ENCODE results near the gene NANOG.

NANOG gene

DNA sequence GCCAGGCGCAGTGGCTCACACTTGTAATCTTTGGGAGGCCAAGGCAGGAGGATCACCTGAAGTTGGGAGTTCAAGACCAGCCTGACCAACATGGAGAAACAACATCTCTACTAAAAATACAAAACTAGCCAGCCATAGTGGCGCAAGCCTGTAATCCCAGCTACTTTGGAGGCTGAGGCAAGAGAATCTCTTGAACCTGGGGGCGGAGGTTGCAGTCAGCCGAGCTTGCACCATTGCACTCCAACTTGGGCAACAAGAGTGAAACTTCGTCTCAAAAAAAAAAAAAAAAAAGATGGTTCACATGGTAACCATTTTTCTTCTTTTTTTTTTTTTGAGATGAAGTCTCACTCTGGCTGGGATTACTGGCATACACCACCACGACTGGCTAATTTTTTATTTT is 48.2 kb downstream of the NANOG start:
- TF ChIP-seq POLR2AphosphoS5 (IDR thresholded peaks at IDR 0.05; ENCODE audit: low read depth, low read length) = no peak
- TF ChIP-seq, protein P1, sequence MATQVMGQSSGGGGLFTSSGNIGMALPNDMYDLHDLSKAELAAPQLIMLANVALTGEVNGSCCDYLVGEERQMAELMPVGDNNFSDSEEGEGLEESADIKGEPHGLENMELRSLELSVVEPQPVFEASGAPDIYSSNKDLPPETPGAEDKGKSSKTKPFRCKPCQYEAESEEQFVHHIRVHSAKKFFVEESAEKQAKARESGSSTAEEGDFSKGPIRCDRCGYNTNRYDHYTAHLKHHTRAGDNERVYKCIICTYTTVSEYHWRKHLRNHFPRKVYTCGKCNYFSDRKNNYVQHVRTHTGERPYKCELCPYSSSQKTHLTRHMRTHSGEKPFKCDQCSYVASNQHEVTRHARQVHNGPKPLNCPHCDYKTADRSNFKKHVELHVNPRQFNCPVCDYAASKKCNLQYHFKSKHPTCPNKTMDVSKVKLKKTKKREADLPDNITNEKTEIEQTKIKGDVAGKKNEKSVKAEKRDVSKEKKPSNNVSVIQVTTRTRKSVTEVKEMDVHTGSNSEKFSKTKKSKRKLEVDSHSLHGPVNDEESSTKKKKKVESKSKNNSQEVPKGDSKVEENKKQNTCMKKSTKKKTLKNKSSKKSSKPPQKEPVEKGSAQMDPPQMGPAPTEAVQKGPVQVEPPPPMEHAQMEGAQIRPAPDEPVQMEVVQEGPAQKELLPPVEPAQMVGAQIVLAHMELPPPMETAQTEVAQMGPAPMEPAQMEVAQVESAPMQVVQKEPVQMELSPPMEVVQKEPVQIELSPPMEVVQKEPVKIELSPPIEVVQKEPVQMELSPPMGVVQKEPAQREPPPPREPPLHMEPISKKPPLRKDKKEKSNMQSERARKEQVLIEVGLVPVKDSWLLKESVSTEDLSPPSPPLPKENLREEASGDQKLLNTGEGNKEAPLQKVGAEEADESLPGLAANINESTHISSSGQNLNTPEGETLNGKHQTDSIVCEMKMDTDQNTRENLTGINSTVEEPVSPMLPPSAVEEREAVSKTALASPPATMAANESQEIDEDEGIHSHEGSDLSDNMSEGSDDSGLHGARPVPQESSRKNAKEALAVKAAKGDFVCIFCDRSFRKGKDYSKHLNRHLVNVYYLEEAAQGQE (IDR thresholded peaks at IDR 0.05; ENCODE audit: insufficient read depth in 1 of 2, low read depth in 2 of 2, low read length in 2 of 2) = no peak
- no peak for TF ChIP-seq TAF1 (IDR thresholded peaks at IDR 0.05; ENCODE audit: borderline replicate concordance, insufficient read depth, low read length)
- TF ChIP-seq FOXP2 (optimal IDR thresholded peaks at IDR 0.05; ENCODE audit: borderline replicate concordance, extremely low read depth, extremely low read length, insufficient read depth) = no peak
- no peak for TF ChIP-seq SIN3A (IDR thresholded peaks at IDR 0.05; ENCODE audit: borderline replicate concordance, insufficient read depth, low read length)

DNA sequence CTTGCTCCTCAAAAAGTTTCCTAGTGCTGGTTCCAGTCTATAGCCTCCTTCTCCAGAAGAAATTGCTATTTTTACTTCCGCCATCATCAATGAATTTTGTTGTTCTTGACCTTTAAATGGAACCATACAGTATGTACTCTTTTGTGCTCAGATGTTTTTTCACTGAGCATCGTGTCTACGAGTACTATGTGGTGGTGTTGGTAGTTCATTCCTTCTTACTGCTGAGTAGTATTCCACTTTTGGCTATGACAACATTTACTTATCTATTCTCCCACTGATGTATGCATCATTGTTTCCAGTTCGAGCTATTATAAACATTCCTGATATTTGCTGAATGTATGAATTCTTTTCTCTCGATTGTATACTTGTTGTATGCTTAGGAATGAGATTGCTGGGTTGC is 54.9 kb downstream of the NANOG start:
- TF ChIP-seq SIN3A (IDR thresholded peaks at IDR 0.05; ENCODE audit: borderline replicate concordance, insufficient read depth, low read length) = no peak
- no peak for TF ChIP-seq FOXP2 (optimal IDR thresholded peaks at IDR 0.05; ENCODE audit: borderline replicate concordance, extremely low read depth, extremely low read length, insufficient read depth)
- no peak for TF ChIP-seq POLR2AphosphoS5 (IDR thresholded peaks at IDR 0.05; ENCODE audit: low read depth, low read length)
- TF ChIP-seq TAF1 (IDR thresholded peaks at IDR 0.05; ENCODE audit: borderline replicate concordance, insufficient read depth, low read length) = no peak
- TF ChIP-seq, protein P1 (IDR thresholded peaks at IDR 0.05; ENCODE audit: insufficient read depth in 1 of 2, low read depth in 2 of 2, low read length in 2 of 2) = no peak
